Left lung (tissue), 10 donors: ENCODE measurements around the gene RPS6KA2. TPM values are rescaled to one million over a fixed set of nuclear protein-coding genes. Genes with fewer than 3 reads are reported as not detected.

Experiments used
- ATAC-seq: fragments of 200-7000 bp; cut with Tn5 transposase; one replicate; pipeline ENCODE4 v1.9.1; 2020; ENCODE audit warnings: moderate library complexity
- DNase-seq, 4 donors: peaks; one replicate each; pipeline ENCODE4 v3.0.0-alpha.2; 2013 to 2020
- H3K27ac ChIP-seq, 2 donors: fragments of 200-600 bp; sonication (generic) in 1 of 2; one replicate each; pipeline versions ENCODE4 v1.5.0 to v1.8.0; 2020 to 2021
- H3K27me3 ChIP-seq, 2 donors: fragments of 200-600 bp; sonication (generic) in 1 of 2; one replicate each; pipeline versions ENCODE4 v1.5.0 to v1.8.0; 2020 to 2021
- H3K36me3 ChIP-seq, 2 donors: fragments of 200-600 bp; sonication (generic) in 1 of 2; one replicate each; pipeline versions ENCODE4 v1.5.0 to v1.8.0; 2020 to 2021
- H3K4me1 ChIP-seq, 2 donors: fragments of 200-600 bp; one replicate each; pipeline ENCODE4 v1.8.0; 2021
- H3K4me3 ChIP-seq, 2 donors: fragments of 200-600 bp; sonication (generic) in 1 of 2; one replicate each; pipeline versions ENCODE4 v1.5.0 to v1.8.0; 2020 to 2021; ENCODE audit warnings: mild to moderate bottlenecking in 1 of 2
- H3K9me3 ChIP-seq, 2 donors: fragments of 200-600 bp; sonication (generic) in 1 of 2; one replicate each; pipeline versions ENCODE4 v1.5.0 to v1.8.0; 2020 to 2021
- CTCF ChIP-seq, 2 donors: fragments of 200-600 bp; sonication (generic) in 1 of 2; IDR thresholded peaks; one replicate each; pipeline versions ENCODE4 v1.5.0 to v1.8.0; 2021; ENCODE audit warnings: antibody characterized with exemption in 2 of 2
- intact Hi-C, 2 donors: fragments of 100-400 bp; cut with DNase I; formaldehyde crosslinking; loops; one replicate each; pipeline versions ENCODE4 v1.11.2 to v1.14.2; 2022
- polyA plus RNA-seq, 6 donors: library from polyadenylated mRNA; unstranded; fragments of 120-200 nt; gene quantifications; one replicate each; pipeline ENCODE4 v1.2.1, GENCODE V29; 2013; ENCODE audit not compliant: insufficient read length in 6 of 6
- total RNA-seq, 2 donors: library from RNA; stranded (reverse); fragmentation: NEBNext Ultra II Directional; extraction: Animal tissue kit (Norgen Biotek cat#: 25700); gene quantifications; one replicate each; pipeline ENCODE4 v1.2.1, GENCODE V29; 2021
- donor health status: DM: no; HTN: yes; CAD: no.
- donor health status: DM: no; HTN: no; CAD: no.

The RPS6KA2 gene
- total and polyA plus RNA-seq, 8 donors = 42.0 to 160 (median 48.0) TPM

- Histone ChIP-seq H3K27me3 (no peaks in the 10 kb centered on the region), H3K27ac (no peak overlapping the region), H3K9me3 (no peaks in the 10 kb centered on the region), H3K4me1 (peaks cover 0 to 35% of the 10 kb centered on the region in 2 donors), H3K4me3 (no peak overlapping the region), H3K36me3 (peaks cover 0 to 20% of the 10 kb centered on the region in 2 donors)
- ATAC-seq = no peak
- no peak for DNase-seq
- intact Hi-C loops = no loop called here
- TF ChIP-seq CTCF (IDR thresholded peaks at IDR 0.05) = no peak
Measured at GRCh38 chr6:166560222-166560621, 66.8 kb downstream of the RPS6KA2 start.

- intact Hi-C loops = no loop called here
- H3K27ac ChIP-seq = no peak overlapping the region
- H3K9me3 ChIP-seq = no peaks in the 10 kb centered on the region
- DNase-seq (no peak), ATAC-seq (no peak)
- no peak for TF ChIP-seq CTCF (IDR thresholded peaks at IDR 0.05)
- H3K27me3 ChIP-seq = no peaks in the 10 kb centered on the region
- no peak overlapping the region for H3K4me3 ChIP-seq
- H3K4me1 ChIP-seq = peaks cover 0 to 41% of the 10 kb centered on the region in 2 donors
- H3K36me3 ChIP-seq = peaks cover 0 to 15% of the 10 kb centered on the region in 2 donors
Measured at GRCh38 chr6:166559662-166560061, 67.4 kb downstream of the RPS6KA2 start.

GRCh38 chr6:166559211-166559610 lies 67.8 kb downstream of the RPS6KA2 start:
- Histone ChIP-seq H3K36me3 (peaks cover 0 to 11% of the 10 kb centered on the region in 2 donors), H3K9me3 (no peaks in the 10 kb centered on the region), H3K4me1 (peaks cover 0 to 42% of the 10 kb centered on the region in 2 donors), H3K27me3 (no peaks in the 10 kb centered on the region), H3K27ac (no peak overlapping the region), H3K4me3 (no peak overlapping the region)
- DNase-seq (no peak), ATAC-seq (no peak)
- intact Hi-C loops = no loop called here
- TF ChIP-seq CTCF (IDR thresholded peaks at IDR 0.05) = no peak

GRCh38 chr6:166558156-166559005 lies 68.7 kb downstream of the RPS6KA2 start:
- TF ChIP-seq CTCF (IDR thresholded peaks at IDR 0.05) = no peak
- H3K4me1 ChIP-seq = peaks cover 0 to 43% of the 10 kb centered on the region in 2 donors
- H3K4me3 ChIP-seq = no peak overlapping the region
- ATAC-seq (no peak), DNase-seq (no peak)
- no peaks in the 10 kb centered on the region for H3K9me3 ChIP-seq
- peaks cover 0 to 10% of the 10 kb centered on the region in 2 donors for H3K36me3 ChIP-seq
- H3K27ac ChIP-seq = no peak overlapping the region
- intact Hi-C loops = no loop called here
- H3K27me3 ChIP-seq = no peaks in the 10 kb centered on the region

GRCh38 chr6:166556863-166557322 lies 70.2 kb downstream of the RPS6KA2 start:
- Histone ChIP-seq H3K4me3 (no peak overlapping the region), H3K27me3 (no peaks in the 10 kb centered on the region), H3K9me3 (no peaks in the 10 kb centered on the region), H3K36me3 (peaks cover 0 to 3% of the 10 kb centered on the region in 2 donors), H3K27ac (peak overlapping the region; percentile 70 to 78), H3K4me1 (peaks cover 0 to 43% of the 10 kb centered on the region in 2 donors)
- ATAC-seq = peak; percentile 95
- intact Hi-C loops = no loop called here
- peak in 2 of 4 donors; percentile 88 to 91 for DNase-seq
- no peak for TF ChIP-seq CTCF (IDR thresholded peaks at IDR 0.05)
